HL-60 (cell line): ENCODE measurements around the gene NDUFV1.
A peak's percentile ranks its signal among the peaks of the same experiment; 100 is the strongest.

ENCODE experiments used
- DNase-seq, 2 experiments: peaks; one replicate each; pipeline ENCODE4 v3.0.0-alpha.2; 2010 to 2020; ENCODE audit warnings: low read depth in 1 of 2, low spot score in 1 of 2
- H3K27ac ChIP-seq: fragments of 250-450 bp; sonication (Bioruptor Pico); replicated peaks from 2 replicates; pipeline ENCODE4 v1.5.1; 2020; ENCODE audit warnings: mild to moderate bottlenecking, moderate library complexity
- H3K27me3 ChIP-seq: fragments of 250-450 bp; sonication (Bioruptor Pico); 2 replicates; pipeline ENCODE4 v1.5.1; 2021; ENCODE audit warnings: mild to moderate bottlenecking, moderate library complexity; ENCODE audit not compliant: insufficient read depth, poor library complexity, severe bottlenecking
- H3K4me3 ChIP-seq: replicated peaks from 2 replicates; pipeline ENCODE4 v1.5.1; 2011; ENCODE audit warnings: mild to moderate bottlenecking, control low read depth, low read length; ENCODE audit not compliant: insufficient read depth
- GABPA ChIP-seq: IDR thresholded peaks from 2 replicates; pipeline ENCODE4 v1.6.1; 2012; ENCODE audit warnings: low read depth
- POLR2AphosphoS5 ChIP-seq: IDR thresholded peaks from 2 replicates; pipeline ENCODE4 v1.6.1; 2012; ENCODE audit warnings: low read depth
- SPI1 ChIP-seq: IDR thresholded peaks from 2 replicates; pipeline ENCODE4 v1.6.1; 2012; ENCODE audit warnings: low read depth, mild to moderate bottlenecking, borderline replicate concordance
- TF ChIP-seq, protein P1 (sequence below): IDR thresholded peaks from 2 replicates; pipeline ENCODE4 v1.6.1; 2012; ENCODE audit warnings: low read depth; ENCODE audit not compliant: insufficient replicate concordance
- TF ChIP-seq, protein P2 (sequence below): IDR thresholded peaks from one replicate; pipeline ENCODE4 v1.5.1; 2011; ENCODE audit warnings: low read length, control low read depth, inconsistent platforms; ENCODE audit not compliant: insufficient read depth

NDUFV1 gene

DNA sequence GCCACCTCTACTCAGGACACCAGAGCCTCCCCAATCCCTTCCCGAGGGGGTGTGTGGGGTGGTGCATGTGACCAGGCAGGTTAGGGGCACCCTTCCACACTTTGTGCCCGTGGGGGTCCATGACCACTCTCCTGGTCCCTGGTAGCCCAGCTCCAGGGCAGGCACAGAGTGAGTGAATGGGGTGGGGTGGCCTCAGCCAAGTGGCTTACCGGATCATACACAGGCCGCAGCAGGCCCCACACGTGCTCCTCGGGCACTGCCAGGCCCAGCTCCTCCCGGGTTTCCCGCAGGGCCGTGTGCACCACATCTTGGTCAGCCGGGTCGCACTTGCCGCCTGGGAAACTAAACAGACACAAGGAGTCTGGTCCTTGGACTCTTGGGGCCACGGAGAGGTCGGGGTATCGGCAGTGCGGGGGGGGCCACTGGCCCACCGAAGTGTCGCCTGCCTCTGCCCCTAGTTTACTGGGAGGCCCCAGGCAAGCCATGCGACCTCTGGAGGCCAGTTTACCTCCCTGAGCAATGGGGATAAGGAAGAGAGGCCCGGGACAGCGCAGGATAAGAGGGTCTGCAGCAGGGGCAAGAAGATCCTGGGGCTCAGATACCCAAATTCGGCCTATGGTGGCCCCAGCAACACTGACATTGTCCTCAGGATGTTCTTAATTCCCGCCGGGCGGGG, 22.1 kb downstream of the NDUFV1 start:
- H3K27me3 ChIP-seq = no peaks in the 10 kb centered on the region
- no peak overlapping the region; the same call in 1 of the 2 replicates for H3K4me3 ChIP-seq
- TF ChIP-seq POLR2AphosphoS5 (no peak), SPI1 (no peak)
- TF ChIP-seq, protein P1, sequence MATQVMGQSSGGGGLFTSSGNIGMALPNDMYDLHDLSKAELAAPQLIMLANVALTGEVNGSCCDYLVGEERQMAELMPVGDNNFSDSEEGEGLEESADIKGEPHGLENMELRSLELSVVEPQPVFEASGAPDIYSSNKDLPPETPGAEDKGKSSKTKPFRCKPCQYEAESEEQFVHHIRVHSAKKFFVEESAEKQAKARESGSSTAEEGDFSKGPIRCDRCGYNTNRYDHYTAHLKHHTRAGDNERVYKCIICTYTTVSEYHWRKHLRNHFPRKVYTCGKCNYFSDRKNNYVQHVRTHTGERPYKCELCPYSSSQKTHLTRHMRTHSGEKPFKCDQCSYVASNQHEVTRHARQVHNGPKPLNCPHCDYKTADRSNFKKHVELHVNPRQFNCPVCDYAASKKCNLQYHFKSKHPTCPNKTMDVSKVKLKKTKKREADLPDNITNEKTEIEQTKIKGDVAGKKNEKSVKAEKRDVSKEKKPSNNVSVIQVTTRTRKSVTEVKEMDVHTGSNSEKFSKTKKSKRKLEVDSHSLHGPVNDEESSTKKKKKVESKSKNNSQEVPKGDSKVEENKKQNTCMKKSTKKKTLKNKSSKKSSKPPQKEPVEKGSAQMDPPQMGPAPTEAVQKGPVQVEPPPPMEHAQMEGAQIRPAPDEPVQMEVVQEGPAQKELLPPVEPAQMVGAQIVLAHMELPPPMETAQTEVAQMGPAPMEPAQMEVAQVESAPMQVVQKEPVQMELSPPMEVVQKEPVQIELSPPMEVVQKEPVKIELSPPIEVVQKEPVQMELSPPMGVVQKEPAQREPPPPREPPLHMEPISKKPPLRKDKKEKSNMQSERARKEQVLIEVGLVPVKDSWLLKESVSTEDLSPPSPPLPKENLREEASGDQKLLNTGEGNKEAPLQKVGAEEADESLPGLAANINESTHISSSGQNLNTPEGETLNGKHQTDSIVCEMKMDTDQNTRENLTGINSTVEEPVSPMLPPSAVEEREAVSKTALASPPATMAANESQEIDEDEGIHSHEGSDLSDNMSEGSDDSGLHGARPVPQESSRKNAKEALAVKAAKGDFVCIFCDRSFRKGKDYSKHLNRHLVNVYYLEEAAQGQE = no peak
- no peak for DNase-seq
- H3K27ac ChIP-seq = no peak overlapping the region

DNA sequence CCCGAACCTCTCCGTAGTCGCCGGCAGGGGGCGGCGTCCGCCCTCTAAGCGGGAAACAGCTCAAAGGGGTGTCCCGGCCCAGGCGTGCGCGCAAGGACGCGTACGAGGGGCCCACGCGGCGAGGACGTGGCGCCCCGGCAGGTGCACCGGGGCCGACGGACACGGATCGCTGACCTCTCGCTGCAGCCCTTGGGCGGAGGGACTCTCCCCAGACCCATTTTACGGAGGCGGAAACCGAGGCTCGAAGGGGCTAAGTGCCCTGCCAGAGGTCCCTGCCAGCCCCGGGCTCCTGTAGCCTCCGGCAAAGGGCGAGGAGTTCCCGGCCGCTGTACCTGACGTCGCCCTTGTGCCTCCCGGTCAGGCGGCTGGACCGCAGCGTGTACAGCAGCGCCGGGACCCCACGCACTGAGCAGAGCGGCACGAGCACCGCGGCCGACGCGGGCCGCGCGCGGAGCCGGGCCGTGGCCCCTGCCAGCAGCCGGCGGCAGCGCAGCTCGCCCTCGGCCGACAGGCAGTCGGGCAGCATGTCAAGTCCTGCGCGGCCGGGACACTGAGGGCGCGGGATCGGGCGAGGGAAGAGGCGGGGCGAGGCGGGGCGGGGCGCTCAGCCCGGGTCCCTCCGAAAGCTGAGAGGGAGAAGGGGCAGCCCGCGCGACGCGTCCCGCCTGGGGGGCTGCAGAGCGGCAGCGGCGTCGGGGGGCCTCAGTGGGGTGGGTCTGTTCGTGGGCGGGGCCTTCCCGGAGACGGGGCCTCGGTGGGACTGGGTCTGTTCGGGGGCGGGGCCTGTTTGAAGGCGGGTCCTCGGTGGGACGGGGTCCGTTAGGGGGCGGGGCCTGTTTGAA, 22.9 kb downstream of the NDUFV1 start, which contains the start of gene NUDT8:
TSS of gene NUDT8 (minus strand) at position 552 of the 842 bp plus-strand sequence. CDS start at position 526, 26 bp downstream.
- TF ChIP-seq GABPA = no peak
- TF ChIP-seq, protein P1 = no peak
- peak; percentile 60; the same call in 1 of the 2 replicates for TF ChIP-seq POLR2AphosphoS5
- TF ChIP-seq, protein P2, sequence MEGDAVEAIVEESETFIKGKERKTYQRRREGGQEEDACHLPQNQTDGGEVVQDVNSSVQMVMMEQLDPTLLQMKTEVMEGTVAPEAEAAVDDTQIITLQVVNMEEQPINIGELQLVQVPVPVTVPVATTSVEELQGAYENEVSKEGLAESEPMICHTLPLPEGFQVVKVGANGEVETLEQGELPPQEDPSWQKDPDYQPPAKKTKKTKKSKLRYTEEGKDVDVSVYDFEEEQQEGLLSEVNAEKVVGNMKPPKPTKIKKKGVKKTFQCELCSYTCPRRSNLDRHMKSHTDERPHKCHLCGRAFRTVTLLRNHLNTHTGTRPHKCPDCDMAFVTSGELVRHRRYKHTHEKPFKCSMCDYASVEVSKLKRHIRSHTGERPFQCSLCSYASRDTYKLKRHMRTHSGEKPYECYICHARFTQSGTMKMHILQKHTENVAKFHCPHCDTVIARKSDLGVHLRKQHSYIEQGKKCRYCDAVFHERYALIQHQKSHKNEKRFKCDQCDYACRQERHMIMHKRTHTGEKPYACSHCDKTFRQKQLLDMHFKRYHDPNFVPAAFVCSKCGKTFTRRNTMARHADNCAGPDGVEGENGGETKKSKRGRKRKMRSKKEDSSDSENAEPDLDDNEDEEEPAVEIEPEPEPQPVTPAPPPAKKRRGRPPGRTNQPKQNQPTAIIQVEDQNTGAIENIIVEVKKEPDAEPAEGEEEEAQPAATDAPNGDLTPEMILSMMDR = peak; percentile 67
- no peak for TF ChIP-seq SPI1
- Histone ChIP-seq H3K4me3 (peak within 1 kb of the TSS; percentile 77), H3K27ac (peak within 1 kb of the TSS; percentile 77), H3K27me3 (no peaks in the 10 kb centered on the region)
- DNase-seq = peak; percentile 76 to 87

DNA sequence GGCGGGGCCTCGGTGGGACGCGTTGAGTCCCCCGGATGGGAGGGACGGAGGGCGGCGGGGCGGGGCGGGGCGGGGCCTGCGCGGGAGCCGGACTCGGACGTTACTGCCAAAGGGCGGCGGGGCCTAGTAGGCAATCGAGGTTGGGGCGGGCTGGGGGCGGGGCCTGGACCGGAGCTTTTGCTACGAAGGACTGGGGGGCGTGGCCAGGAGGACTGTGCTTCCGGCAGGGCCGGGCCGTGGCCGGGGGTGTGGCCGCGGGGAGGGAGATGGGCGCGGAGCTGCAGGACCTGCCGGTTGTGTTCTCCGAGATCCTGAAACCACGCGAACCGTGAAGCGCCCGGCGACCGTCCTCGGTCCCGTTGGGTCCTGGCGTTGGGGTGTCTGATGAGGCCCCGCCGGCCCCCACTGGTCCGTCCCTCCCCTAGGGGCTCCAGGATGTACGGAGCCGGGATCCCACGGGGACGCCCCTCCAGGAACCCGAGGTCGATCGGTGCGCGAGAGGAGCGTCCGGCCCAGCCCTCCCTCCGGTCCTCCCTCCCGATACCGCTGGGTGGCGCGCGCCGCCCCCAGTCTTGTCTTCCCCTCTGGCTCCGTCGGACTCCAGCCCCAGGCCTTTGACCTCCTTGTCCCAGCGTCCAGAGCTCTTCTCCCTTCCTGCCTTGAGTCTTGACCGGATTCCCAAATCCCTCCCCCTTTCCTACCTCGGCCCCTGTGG, 23.6 kb downstream of the NDUFV1 start:
- peak overlapping the region; percentile 77 for H3K4me3 ChIP-seq
- TF ChIP-seq, protein P2 = peak; percentile 59
- TF ChIP-seq POLR2AphosphoS5 (peak; percentile 32; the same call in 1 of the 2 replicates), SPI1 (no peak)
- TF ChIP-seq, protein P1 = no peak
- peak overlapping the region; percentile 77 for H3K27ac ChIP-seq
- DNase-seq = peak; percentile 92 to 97
- H3K27me3 ChIP-seq = no peaks in the 10 kb centered on the region
